ENCODE measurements around the gene ZFP90.

ZFP90 gene

GRCh38 chr16:68504066-68504465 is 35.0 kb upstream of the ZFP90 start:
- no peak overlapping the region for H3K4me3 Mint-ChIP-seq
- TF ChIP-seq, protein P1, sequence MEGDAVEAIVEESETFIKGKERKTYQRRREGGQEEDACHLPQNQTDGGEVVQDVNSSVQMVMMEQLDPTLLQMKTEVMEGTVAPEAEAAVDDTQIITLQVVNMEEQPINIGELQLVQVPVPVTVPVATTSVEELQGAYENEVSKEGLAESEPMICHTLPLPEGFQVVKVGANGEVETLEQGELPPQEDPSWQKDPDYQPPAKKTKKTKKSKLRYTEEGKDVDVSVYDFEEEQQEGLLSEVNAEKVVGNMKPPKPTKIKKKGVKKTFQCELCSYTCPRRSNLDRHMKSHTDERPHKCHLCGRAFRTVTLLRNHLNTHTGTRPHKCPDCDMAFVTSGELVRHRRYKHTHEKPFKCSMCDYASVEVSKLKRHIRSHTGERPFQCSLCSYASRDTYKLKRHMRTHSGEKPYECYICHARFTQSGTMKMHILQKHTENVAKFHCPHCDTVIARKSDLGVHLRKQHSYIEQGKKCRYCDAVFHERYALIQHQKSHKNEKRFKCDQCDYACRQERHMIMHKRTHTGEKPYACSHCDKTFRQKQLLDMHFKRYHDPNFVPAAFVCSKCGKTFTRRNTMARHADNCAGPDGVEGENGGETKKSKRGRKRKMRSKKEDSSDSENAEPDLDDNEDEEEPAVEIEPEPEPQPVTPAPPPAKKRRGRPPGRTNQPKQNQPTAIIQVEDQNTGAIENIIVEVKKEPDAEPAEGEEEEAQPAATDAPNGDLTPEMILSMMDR (IDR thresholded peaks at IDR 0.05; ENCODE audit: unreplicated experiment in 3 of 3) = no peak

DNA sequence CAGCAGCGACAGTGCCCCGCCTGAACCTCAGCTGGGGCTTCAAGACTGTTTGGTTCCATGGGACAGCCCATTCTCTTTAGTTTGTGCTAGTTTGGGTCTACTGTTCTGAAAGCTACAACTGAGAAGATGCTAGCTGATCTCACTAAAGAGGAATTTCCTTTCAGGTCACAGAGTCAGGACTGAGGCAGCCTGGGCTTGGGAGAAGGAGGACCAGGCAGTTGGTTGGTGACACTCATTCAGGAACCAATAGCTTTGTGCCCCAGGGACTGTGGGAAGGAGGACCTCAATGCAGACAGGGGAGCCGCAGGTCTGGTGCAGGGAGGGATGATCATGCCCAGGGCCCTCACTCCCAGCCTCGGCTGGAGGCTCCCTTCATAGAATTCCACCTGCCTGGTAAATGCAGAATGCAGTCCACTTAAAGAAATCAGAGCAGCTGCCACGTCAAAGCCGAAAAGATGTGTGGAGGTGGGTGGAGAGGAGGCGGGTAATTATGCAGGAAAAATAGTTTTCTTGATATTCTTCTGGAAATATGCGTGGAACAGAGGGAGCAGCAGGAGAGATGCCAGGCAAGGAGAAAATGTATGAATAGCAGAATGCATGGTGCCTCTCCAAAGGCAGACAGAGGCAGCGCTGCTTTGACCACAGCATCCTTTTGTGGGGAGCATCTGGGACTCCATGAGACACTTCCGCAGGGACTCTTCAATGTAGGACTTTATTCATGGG is 32.6 kb upstream of the ZFP90 start:
- H3K9me3 Mint-ChIP-seq = no peaks in the 10 kb centered on the region
- H3K27ac Mint-ChIP-seq = no peak overlapping the region
- no peaks in the 10 kb centered on the region for H3K4me1 Mint-ChIP-seq
- TF ChIP-seq, protein P1 (IDR thresholded peaks at IDR 0.05; ENCODE audit: unreplicated experiment in 3 of 3) = no peak
- no peaks in the 10 kb centered on the region for H3K36me3 Mint-ChIP-seq (ENCODE audit: low read depth)
- peaks cover 63% of the 10 kb centered on the region for H3K27me3 Mint-ChIP-seq (ENCODE audit: low read depth)
- H3K4me3 Mint-ChIP-seq = no peak overlapping the region

More at GRCh38 chr16:68504066-68504465, 35.0 kb upstream of the ZFP90 start:
- no peak overlapping the region for H3K27ac Mint-ChIP-seq
- H3K36me3 Mint-ChIP-seq (ENCODE audit: low read depth) = no peaks in the 10 kb centered on the region
- H3K9me3 Mint-ChIP-seq = no peaks in the 10 kb centered on the region
- peaks cover 2% of the 10 kb centered on the region for H3K4me1 Mint-ChIP-seq
- peaks cover 58% of the 10 kb centered on the region for H3K27me3 Mint-ChIP-seq (ENCODE audit: low read depth)

- H3K4me1 Mint-ChIP-seq = peaks cover 3% of the 10 kb centered on the region
- H3K4me3 Mint-ChIP-seq = no peak overlapping the region
- H3K9me3 Mint-ChIP-seq = no peaks in the 10 kb centered on the region
- H3K27me3 Mint-ChIP-seq (ENCODE audit: low read depth) = peaks cover 60% of the 10 kb centered on the region
- TF ChIP-seq, protein P1 (IDR thresholded peaks at IDR 0.05; ENCODE audit: unreplicated experiment in 3 of 3) = no peak
- H3K27ac Mint-ChIP-seq = no peak overlapping the region
- H3K36me3 Mint-ChIP-seq (ENCODE audit: low read depth) = no peaks in the 10 kb centered on the region
These were observed 31.1 kb upstream of the ZFP90 start for GRCh38 chr16:68508013-68508412.

- no peaks in the 10 kb centered on the region for H3K9me3 Mint-ChIP-seq
- TF ChIP-seq, protein P1 (IDR thresholded peaks at IDR 0.05; ENCODE audit: unreplicated experiment in 3 of 3) = no peak
- no peaks in the 10 kb centered on the region for H3K36me3 Mint-ChIP-seq (ENCODE audit: low read depth)
- no peak overlapping the region for H3K27ac Mint-ChIP-seq
- peaks cover 3% of the 10 kb centered on the region for H3K4me1 Mint-ChIP-seq
- peak overlapping the region in 1 of 3 experiments; percentile 12 for H3K4me3 Mint-ChIP-seq
- peaks cover 56% of the 10 kb centered on the region for H3K27me3 Mint-ChIP-seq (ENCODE audit: low read depth)
These were observed 30.4 kb upstream of the ZFP90 start for GRCh38 chr16:68508641-68509240.

GRCh38 chr16:68509381-68509780 is 29.7 kb upstream of the ZFP90 start:
- peaks cover 3% of the 10 kb centered on the region for H3K4me1 Mint-ChIP-seq
- H3K9me3 Mint-ChIP-seq = no peaks in the 10 kb centered on the region
- peaks cover 49% of the 10 kb centered on the region for H3K27me3 Mint-ChIP-seq (ENCODE audit: low read depth)
- H3K4me3 Mint-ChIP-seq = no peak overlapping the region
- H3K36me3 Mint-ChIP-seq (ENCODE audit: low read depth) = no peaks in the 10 kb centered on the region
- H3K27ac Mint-ChIP-seq = no peak overlapping the region
- TF ChIP-seq, protein P1 (IDR thresholded peaks at IDR 0.05; ENCODE audit: unreplicated experiment in 3 of 3) = no peak

- Mint-ChIP-seq H3K9me3 (no peaks in the 10 kb centered on the region), H3K36me3 (ENCODE audit: low read depth) (no peaks in the 10 kb centered on the region), H3K27me3 (ENCODE audit: low read depth) (peaks cover 38% of the 10 kb centered on the region), H3K4me1 (peaks cover 3% of the 10 kb centered on the region), H3K27ac (no peak overlapping the region), H3K4me3 (no peak overlapping the region)
- TF ChIP-seq, protein P1 (IDR thresholded peaks at IDR 0.05; ENCODE audit: unreplicated experiment in 3 of 3) = no peak
These were observed 28.3 kb upstream of the ZFP90 start for GRCh38 chr16:68510775-68511174.

All from nephron (organoid).